GM23248 (cell line): ENCODE measurements around the gene GNB5. TPM values are rescaled to one million over a fixed set of nuclear protein-coding genes. Genes with fewer than 3 reads are reported as not detected.

ENCODE experiments used
- DNase-seq: peaks from one replicate; pipeline ENCODE4 v3.0.0-alpha.2; 2015
- H2AFZ ChIP-seq: fragments of 200-600 bp; sonication (generic); 2 replicates; pipeline ENCODE4 v1.6.1; 2016; ENCODE audit warnings: antibody characterized with exemption
- H3F3A ChIP-seq: fragments of 200-600 bp; sonication (generic); 2 replicates; pipeline ENCODE4 v1.6.1; 2016; ENCODE audit warnings: mild to moderate bottlenecking, antibody characterized with exemption, mixed run types; ENCODE audit not compliant: insufficient read depth
- H3K27ac ChIP-seq: fragments of 200-600 bp; sonication (generic); 2 replicates; pipeline ENCODE4 v1.5.1; 2016; ENCODE audit warnings: mild to moderate bottlenecking
- H3K27me3 ChIP-seq: fragments of 200-600 bp; sonication (generic); replicated peaks from 2 replicates; pipeline ENCODE4 v1.6.1; 2016; ENCODE audit warnings: mild to moderate bottlenecking; ENCODE audit not compliant: insufficient read depth
- H3K36me3 ChIP-seq: fragments of 200-600 bp; sonication (generic); 2 replicates; pipeline ENCODE4 v1.6.1; 2016; ENCODE audit warnings: low read depth, mild to moderate bottlenecking
- H3K4me1 ChIP-seq: fragments of 200-600 bp; sonication (generic); 2 replicates; pipeline ENCODE4 v1.6.1; 2016; ENCODE audit warnings: mild to moderate bottlenecking; ENCODE audit not compliant: insufficient read depth
- H3K4me2 ChIP-seq: fragments of 200-600 bp; sonication (generic); one replicate; pipeline ENCODE4 v1.6.1; 2016; ENCODE audit warnings: mild to moderate bottlenecking; ENCODE audit not compliant: unreplicated experiment
- H3K4me3 ChIP-seq: fragments of 200-600 bp; sonication (generic); 2 replicates; pipeline ENCODE4 v1.5.1; 2016; ENCODE audit warnings: mild to moderate bottlenecking
- H3K79me2 ChIP-seq: fragments of 200-600 bp; sonication (generic); 2 replicates; pipeline ENCODE4 v1.6.1; 2016; ENCODE audit warnings: mild to moderate bottlenecking; ENCODE audit not compliant: insufficient read depth
- H3K9ac ChIP-seq: fragments of 200-600 bp; sonication (generic); 2 replicates; pipeline ENCODE4 v1.6.1; 2016; ENCODE audit warnings: mild to moderate bottlenecking
- H3K9me2 ChIP-seq: fragments of 200-600 bp; sonication (generic); 2 replicates; pipeline ENCODE4 v1.6.1; 2016; ENCODE audit warnings: mixed run types, mild to moderate bottlenecking, moderate library complexity; ENCODE audit not compliant: insufficient read depth
- H3K9me3 ChIP-seq: fragments of 200-600 bp; sonication (generic); one replicate; pipeline ENCODE4 v1.6.1; 2017; ENCODE audit warnings: low read depth
- H4K20me1 ChIP-seq: fragments of 200-600 bp; sonication (generic); 2 replicates; pipeline ENCODE4 v1.6.0; 2016; ENCODE audit not compliant: insufficient read depth
- EZH2 ChIP-seq: fragments of 200-600 bp; sonication (generic); IDR thresholded peaks from 2 replicates; pipeline ENCODE4 v1.6.1; 2018; ENCODE audit warnings: antibody characterized with exemption, mild to moderate bottlenecking; ENCODE audit not compliant: insufficient read depth, poor library complexity, severe bottlenecking
- EZH2phosphoT487 ChIP-seq: fragments of 200-600 bp; sonication (generic); IDR thresholded peaks from 2 replicates; pipeline ENCODE4 v1.6.1; 2018; ENCODE audit warnings: antibody characterized with exemption, moderate library complexity, mild to moderate bottlenecking, low read depth; ENCODE audit not compliant: insufficient read depth
- WGBS, 2 experiments: methylation state at CpG; one replicate each; pipeline ENCODE4 v1.1.6; 2015 to 2017; ENCODE audit warnings: low lambda C conversion rate in 2 of 2, low coverage in 1 of 2; ENCODE audit errors: missing lambda C conversion rate in 2 of 2; 5-methylcytosine and 5-hydroxymethylcytosine counted together
- in situ Hi-C: fragments of 300-500 bp; cut with MboI; formaldehyde crosslinking; loops from 2 replicates; pipeline ENCODE4 v1.15.0; 2020
- polyA plus RNA-seq: library from polyadenylated mRNA; unstranded; fragments of >200 nt; fragmentation: Nextera tagmentation; extraction: Ambion mirVana; gene quantifications from 2 replicates; pipeline ENCODE4 v1.2.1, GENCODE V29; 2016
- total RNA-seq: library from RNA; depleted of rRNA; stranded (reverse); fragments of >200 nt; shearing (Covaris generic); gene quantifications from 2 replicates; pipeline ENCODE4 v1.2.3, GENCODE V29; 2014

The GNB5 gene
- total and polyA plus RNA-seq, 2 experiments from 2014 or later, result 39.9 to 42.8 TPM

DNA sequence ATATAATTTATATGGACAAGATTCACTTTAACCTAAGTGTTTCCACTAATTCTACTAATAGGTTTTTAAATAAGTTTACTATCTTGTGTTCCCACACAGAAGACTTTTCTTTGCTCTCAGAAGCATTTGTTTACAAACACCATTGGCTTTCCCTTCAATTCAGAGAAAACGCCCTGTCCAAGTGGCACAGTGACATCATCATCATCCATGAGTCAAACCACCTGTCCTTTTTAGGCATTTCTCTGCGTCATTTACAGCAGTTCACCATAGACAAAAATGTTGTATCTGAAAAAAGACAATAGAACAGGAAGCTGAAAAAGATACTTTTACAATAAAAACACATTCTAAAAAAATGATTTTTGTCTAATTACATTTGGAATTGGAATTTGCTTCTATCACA is 69.3 kb downstream of the GNB5 start:
- H3K79me2 ChIP-seq, result no peaks in the 10 kb centered on the region
- no peak for DNase-seq
- 84 to 85% methylated on average over 2 of the region's 2 CpGs for WGBS, 2 experiments
- no peaks in the 10 kb centered on the region for H3K9me2 ChIP-seq
- no peaks in the 10 kb centered on the region for H4K20me1 ChIP-seq
- TF ChIP-seq EZH2phosphoT487 (no peak), EZH2 (no peak)
- no peak overlapping the region for H3K27ac ChIP-seq
- no peak overlapping the region for H3K4me2 ChIP-seq
- no peak overlapping the region for H2AFZ ChIP-seq
- H3F3A ChIP-seq, result peaks cover 11% of the 10 kb centered on the region; the same call in 1 of the 2 replicates
- H3K4me3 ChIP-seq, result no peak overlapping the region
- in situ Hi-C loops, result no loop called here
- 0 out of 2 replicates have a peak, but pooled peaks cover 7% of the 10 kb centered on the region for H3K36me3 ChIP-seq
- H3K27me3 ChIP-seq, result no peaks in the 10 kb centered on the region
- no peaks in the 10 kb centered on the region for H3K9me3 ChIP-seq
- no peak overlapping the region for H3K9ac ChIP-seq
- peaks cover 10% of the 10 kb centered on the region for H3K4me1 ChIP-seq

DNA sequence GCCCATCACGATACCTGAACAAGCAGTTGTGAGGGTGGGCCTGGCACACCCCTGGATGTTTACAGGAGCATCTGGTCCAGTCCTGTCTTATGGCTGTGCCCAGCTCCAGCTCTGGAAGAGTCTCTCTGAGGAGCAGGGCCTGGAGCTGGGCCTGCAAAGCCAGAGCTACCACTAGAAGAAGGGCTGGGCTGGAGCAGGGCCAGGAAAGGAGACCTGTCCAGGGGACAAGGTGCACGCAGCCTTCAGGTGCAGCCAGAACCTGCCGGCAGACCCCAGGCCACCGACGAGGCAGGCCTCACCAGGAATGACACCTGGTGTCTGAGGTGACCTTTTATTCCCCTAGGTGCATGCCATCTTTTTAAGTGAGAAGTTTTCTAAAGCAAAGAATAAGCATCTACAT is 70.2 kb downstream of the GNB5 start:
- no peaks in the 10 kb centered on the region for H3K9me3 ChIP-seq
- no peaks in the 10 kb centered on the region for H4K20me1 ChIP-seq
- no peaks in the 10 kb centered on the region for H3K9me2 ChIP-seq
- no peaks in the 10 kb centered on the region for H3K27me3 ChIP-seq
- H3K36me3 ChIP-seq, result 0 out of 2 replicates have a peak, but pooled peaks cover 7% of the 10 kb centered on the region
- no peaks in the 10 kb centered on the region for H3K79me2 ChIP-seq
- H3K4me2 ChIP-seq, result no peak overlapping the region
- TF ChIP-seq EZH2phosphoT487, result no peak
- no peak for TF ChIP-seq EZH2
- in situ Hi-C loops, result no loop called here
- WGBS, 2 experiments, result 75 to 84% methylated on average over 5 of the region's 5 CpGs
- H3K27ac ChIP-seq, result no peak overlapping the region
- no peak overlapping the region for H3K9ac ChIP-seq
- no peak overlapping the region for H2AFZ ChIP-seq
- no peak for DNase-seq
- H3K4me1 ChIP-seq, result peaks cover 10% of the 10 kb centered on the region
- no peak overlapping the region for H3K4me3 ChIP-seq
- peaks cover 18% of the 10 kb centered on the region for H3F3A ChIP-seq

DNA sequence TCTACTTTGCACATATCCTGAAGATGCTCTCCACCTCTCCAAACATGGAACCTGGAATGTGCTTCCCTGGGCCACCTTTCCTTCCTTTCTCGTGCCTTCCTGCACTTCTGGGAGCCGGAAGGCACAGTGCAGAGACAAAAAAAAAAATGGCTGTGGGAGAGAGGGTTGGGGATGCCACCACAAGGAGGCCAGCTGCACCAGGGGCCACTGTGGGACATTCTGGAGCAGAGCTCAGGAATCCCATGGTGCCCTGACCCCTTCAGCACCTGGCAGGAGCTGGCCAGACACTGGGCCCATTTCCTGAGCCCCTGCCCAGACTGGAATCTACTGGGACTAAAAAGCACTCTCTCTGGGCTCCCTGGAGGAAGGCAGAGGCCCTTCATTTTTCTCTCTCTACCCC is 70.7 kb downstream of the GNB5 start:
- H3K4me1 ChIP-seq, result peaks cover 10% of the 10 kb centered on the region
- TF ChIP-seq EZH2 (no peak), EZH2phosphoT487 (no peak)
- H3K4me3 ChIP-seq, result no peak overlapping the region
- H3K9me3 ChIP-seq, result no peaks in the 10 kb centered on the region
- DNase-seq, result no peak
- WGBS, 2 experiments, result 93 to 97% methylated on average over 2 of the region's 2 CpGs
- no peak overlapping the region for H3K4me2 ChIP-seq
- no peaks in the 10 kb centered on the region for H3K27me3 ChIP-seq
- no peaks in the 10 kb centered on the region for H3K79me2 ChIP-seq
- in situ Hi-C loops, result no loop called here
- H2AFZ ChIP-seq, result no peak overlapping the region
- no peak overlapping the region for H3K27ac ChIP-seq
- no peaks in the 10 kb centered on the region for H4K20me1 ChIP-seq
- peaks cover 20% of the 10 kb centered on the region for H3F3A ChIP-seq
- H3K36me3 ChIP-seq, result 0 out of 2 replicates have a peak, but pooled peaks cover 7% of the 10 kb centered on the region
- no peaks in the 10 kb centered on the region for H3K9me2 ChIP-seq
- no peak overlapping the region for H3K9ac ChIP-seq

DNA sequence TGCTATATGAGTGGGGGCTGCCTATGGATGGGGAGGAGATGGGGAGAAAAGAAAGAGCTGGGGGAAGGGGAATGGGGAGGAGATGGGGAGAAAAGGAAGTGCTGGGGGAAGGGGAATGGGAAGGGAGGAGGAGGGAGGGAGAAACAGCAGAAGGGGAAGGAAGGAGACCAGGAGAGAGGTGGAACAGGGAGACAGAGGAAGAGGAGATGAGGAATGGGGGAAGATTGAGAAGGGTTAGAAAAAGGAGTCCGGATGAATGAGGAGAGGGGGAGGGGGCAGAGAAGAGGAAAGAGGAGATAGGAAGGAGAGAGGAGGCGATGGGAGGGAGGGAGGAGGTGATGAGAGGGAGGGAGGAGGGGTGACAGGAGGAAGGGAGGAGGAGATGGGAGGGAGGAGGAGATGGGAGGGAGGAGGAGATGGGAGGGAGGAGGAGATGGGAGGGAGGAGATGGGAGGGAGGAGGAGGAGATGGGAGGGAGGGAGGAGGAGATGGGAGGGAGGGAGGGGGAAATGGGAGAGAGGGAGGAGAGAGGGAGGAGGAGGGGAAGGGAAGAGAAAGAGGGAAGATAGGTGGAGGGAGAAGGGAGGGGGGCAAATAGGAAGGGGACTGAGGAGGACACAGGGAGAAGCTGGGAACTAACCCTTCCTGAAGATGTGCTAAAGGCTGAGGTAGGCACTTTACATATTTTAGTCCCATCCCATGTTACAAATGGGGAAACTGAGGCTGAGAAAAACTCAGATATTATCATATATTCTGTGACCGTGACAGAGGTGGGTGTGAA is 72.0 kb downstream of the GNB5 start:
- DNase-seq, result no peak
- no peaks in the 10 kb centered on the region for H3K9me3 ChIP-seq
- 94% methylated on average over 1 to 3 of the region's 3 CpGs for WGBS, 2 experiments
- H4K20me1 ChIP-seq, result no peaks in the 10 kb centered on the region
- no peak overlapping the region for H3K9ac ChIP-seq
- H3K9me2 ChIP-seq, result no peaks in the 10 kb centered on the region
- H3K27ac ChIP-seq, result no peak overlapping the region
- no peaks in the 10 kb centered on the region for H3K79me2 ChIP-seq
- peaks cover 2% of the 10 kb centered on the region for H3K4me1 ChIP-seq
- no peaks in the 10 kb centered on the region for H3K27me3 ChIP-seq
- in situ Hi-C loops, result no loop called here
- TF ChIP-seq EZH2phosphoT487, result no peak
- no peak overlapping the region for H3K4me2 ChIP-seq
- peaks cover 9% of the 10 kb centered on the region; the same call in 1 of the 2 replicates for H3F3A ChIP-seq
- no peak overlapping the region for H3K4me3 ChIP-seq
- H3K36me3 ChIP-seq, result 0 out of 2 replicates have a peak, but pooled peaks cover 7% of the 10 kb centered on the region
- H2AFZ ChIP-seq, result no peak overlapping the region
